Activated CD8-positive, alpha-beta T cell treated with anti-CD3 and anti-CD28 coated beads for 36 hours (primary cell): Measurements from ENCODE around the gene RNF169. TPM values are rescaled to one million over a fixed set of nuclear protein-coding genes. Genes with fewer than 3 reads are reported as not detected.
A peak's percentile ranks its signal among the peaks of the same experiment; 100 is the strongest.

Experiments
- ATAC-seq: fragments of 200-7000 bp; cut with Tn5 transposase; one replicate; pipeline ENCODE4 v1.10.0; 2021; ENCODE audit warnings: mild to moderate bottlenecking, moderate library complexity
- CTCF ChIA-PET: fragments of 350-600 bp; sonication (Branson Sonifier 250); formaldehyde crosslinking; loops from one replicate; lab custom pipeline; 2021; ENCODE audit warnings: antibody characterized with exemption; lab: Charles Lee
- POLR2A ChIA-PET: fragments of 350-600 bp; sonication (Branson Sonifier 250); formaldehyde crosslinking; loops from one replicate; lab custom pipeline; 2021; ENCODE audit warnings: antibody characterized with exemption; lab: Charles Lee
- DNase-seq: peaks from one replicate; pipeline ENCODE4 v3.0.0-alpha.2; 2020
- H3K27ac Mint-ChIP-seq: one replicate; pipeline ENCODE4 v1.8.0; 2021; ENCODE audit warnings: mild to moderate bottlenecking, mixed read lengths
- H3K27me3 Mint-ChIP-seq: one replicate; pipeline ENCODE4 v1.8.0; 2021; ENCODE audit warnings: mixed read lengths
- H3K36me3 Mint-ChIP-seq: one replicate; pipeline ENCODE4 v1.8.0; 2021; ENCODE audit warnings: low read depth, mixed read lengths
- H3K4me1 Mint-ChIP-seq: one replicate; pipeline ENCODE4 v1.8.0; 2021; ENCODE audit warnings: low read depth, mixed read lengths
- H3K4me3 Mint-ChIP-seq: one replicate; pipeline ENCODE4 v1.8.0; 2021; ENCODE audit warnings: mild to moderate bottlenecking, moderate library complexity, mixed read lengths
- H3K9me3 Mint-ChIP-seq: one replicate; pipeline ENCODE4 v1.8.0; 2021; ENCODE audit warnings: mixed read lengths
- intact Hi-C: fragments of 100-400 bp; cut with micrococcal nuclease; formaldehyde crosslinking; loops from one replicate; pipeline ENCODE4 v1.10.0; 2022
- total RNA-seq, 2 experiments: library from RNA; stranded (reverse); gene quantifications; one replicate each; pipeline ENCODE4 v1.2.3, GENCODE V29; 2021
- TF ChIP-seq, protein P1 (sequence below): fragments of 200-600 bp; IDR thresholded peaks from one replicate; pipeline ENCODE4 v1.8.0; 2022; ENCODE audit warnings: antibody characterized with exemption, mild to moderate bottlenecking

Gene RNF169
- total RNA-seq, 2 experiments from 2014 or later: 13.9 to 14.2 TPM

DNA sequence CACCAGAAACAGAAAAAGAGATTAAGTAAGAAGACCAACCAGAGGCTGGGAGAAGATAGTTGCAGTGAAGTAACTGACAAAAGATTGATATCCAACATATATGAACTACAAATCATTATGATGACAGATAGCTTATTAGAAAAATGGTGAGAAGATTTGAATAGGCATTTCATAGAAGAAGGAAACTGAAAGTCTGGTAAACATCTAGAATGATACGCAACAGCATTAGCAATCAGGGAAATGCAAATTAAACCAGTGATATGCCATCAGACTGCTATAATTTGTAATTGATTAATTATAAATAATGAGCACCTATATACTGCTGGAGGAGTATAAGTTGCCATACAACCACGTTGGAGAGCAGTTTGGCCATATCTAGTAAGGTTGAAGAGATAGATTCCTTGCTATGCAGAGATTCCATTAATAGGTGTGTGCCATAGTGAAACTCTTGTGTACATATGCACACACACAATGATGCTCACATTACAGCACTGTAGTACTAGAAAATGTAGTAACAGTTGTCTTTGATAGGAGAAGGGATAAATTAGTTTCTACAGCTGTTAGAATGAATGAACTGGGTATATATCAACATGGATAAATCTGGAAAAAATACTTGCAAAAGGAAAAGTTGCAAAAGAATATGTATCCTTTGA lies 20.5 kb downstream of the RNF169 start:
- ATAC-seq: no peak
- no peaks in the 10 kb centered on the region for H3K27me3 Mint-ChIP-seq
- H3K4me3 Mint-ChIP-seq: no peak overlapping the region
- ChIA-PET CTCF (interaction anchor here (1.4 kb wide), 1 partner anchor 19 kb away, joined by 5 read pairs; no protein-coding TSS in a partner anchor), POLR2A (no interaction called here)
- H3K9me3 Mint-ChIP-seq: peaks cover 2% of the 10 kb centered on the region
- intact Hi-C loops: no loop called here
- no peak for DNase-seq
- peaks cover 3% of the 10 kb centered on the region for H3K36me3 Mint-ChIP-seq
- TF ChIP-seq, protein P1, sequence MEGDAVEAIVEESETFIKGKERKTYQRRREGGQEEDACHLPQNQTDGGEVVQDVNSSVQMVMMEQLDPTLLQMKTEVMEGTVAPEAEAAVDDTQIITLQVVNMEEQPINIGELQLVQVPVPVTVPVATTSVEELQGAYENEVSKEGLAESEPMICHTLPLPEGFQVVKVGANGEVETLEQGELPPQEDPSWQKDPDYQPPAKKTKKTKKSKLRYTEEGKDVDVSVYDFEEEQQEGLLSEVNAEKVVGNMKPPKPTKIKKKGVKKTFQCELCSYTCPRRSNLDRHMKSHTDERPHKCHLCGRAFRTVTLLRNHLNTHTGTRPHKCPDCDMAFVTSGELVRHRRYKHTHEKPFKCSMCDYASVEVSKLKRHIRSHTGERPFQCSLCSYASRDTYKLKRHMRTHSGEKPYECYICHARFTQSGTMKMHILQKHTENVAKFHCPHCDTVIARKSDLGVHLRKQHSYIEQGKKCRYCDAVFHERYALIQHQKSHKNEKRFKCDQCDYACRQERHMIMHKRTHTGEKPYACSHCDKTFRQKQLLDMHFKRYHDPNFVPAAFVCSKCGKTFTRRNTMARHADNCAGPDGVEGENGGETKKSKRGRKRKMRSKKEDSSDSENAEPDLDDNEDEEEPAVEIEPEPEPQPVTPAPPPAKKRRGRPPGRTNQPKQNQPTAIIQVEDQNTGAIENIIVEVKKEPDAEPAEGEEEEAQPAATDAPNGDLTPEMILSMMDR: no peak
- H3K27ac Mint-ChIP-seq: peak overlapping the region; percentile 2
- peaks cover 31% of the 10 kb centered on the region for H3K4me1 Mint-ChIP-seq

DNA sequence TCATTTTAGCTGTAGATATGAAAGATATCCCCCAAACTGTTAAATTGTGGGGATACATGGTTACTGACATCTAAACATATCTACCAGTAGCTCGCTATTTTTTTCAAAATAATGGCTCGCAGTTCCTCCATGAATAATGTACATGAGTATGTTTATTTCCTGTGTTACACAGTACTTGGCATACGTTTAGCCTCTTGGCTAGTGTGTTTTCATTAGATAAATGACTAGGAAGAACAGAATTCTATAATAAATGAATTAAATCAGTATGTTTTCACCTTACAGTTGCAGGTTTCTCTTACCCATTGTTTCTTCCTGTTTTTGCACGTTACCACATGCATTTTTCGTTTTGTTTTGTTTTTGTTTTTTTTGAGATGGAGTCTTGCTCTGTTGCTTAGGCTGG lies 21.8 kb downstream of the RNF169 start:
- H3K27ac Mint-ChIP-seq: no peak overlapping the region
- CTCF ChIA-PET: interaction anchor here (1.2 kb wide), 1 partner anchor 68 kb away, joined by 3 read pairs; no protein-coding TSS in a partner anchor
- peaks cover 2% of the 10 kb centered on the region for H3K9me3 Mint-ChIP-seq
- H3K4me3 Mint-ChIP-seq: no peak overlapping the region
- ATAC-seq (no peak), DNase-seq (no peak)
- POLR2A ChIA-PET: interaction anchor here (0.8 kb wide), 1 partner anchor 20 kb away, joined by 3 read pairs; no protein-coding TSS in a partner anchor
- TF ChIP-seq, protein P1: no peak
- peaks cover 34% of the 10 kb centered on the region for H3K4me1 Mint-ChIP-seq
- intact Hi-C loops: no loop called here
- H3K36me3 Mint-ChIP-seq: peaks cover 7% of the 10 kb centered on the region
- H3K27me3 Mint-ChIP-seq: no peaks in the 10 kb centered on the region

DNA sequence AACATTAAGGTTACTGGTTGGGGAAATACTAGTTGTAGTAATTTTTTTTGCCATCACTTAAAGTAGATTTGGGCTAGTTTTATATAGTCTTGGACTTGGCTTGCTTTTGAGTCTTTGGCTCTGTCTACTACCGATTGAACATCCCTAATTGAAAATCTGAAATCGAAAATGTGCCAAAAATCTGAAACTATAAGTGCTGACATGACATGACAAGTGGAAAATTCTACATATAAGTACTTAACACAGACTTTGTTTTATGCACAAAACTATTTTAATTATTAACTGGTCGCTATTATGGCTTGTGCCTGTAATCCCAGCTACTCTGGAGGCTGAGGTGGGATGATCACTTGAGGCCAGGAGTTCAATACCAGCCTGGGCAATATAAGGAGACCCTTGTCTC lies 22.5 kb downstream of the RNF169 start:
- no peaks in the 10 kb centered on the region for H3K27me3 Mint-ChIP-seq
- no peak overlapping the region for H3K4me3 Mint-ChIP-seq
- CTCF ChIA-PET: no interaction called here

DNA sequence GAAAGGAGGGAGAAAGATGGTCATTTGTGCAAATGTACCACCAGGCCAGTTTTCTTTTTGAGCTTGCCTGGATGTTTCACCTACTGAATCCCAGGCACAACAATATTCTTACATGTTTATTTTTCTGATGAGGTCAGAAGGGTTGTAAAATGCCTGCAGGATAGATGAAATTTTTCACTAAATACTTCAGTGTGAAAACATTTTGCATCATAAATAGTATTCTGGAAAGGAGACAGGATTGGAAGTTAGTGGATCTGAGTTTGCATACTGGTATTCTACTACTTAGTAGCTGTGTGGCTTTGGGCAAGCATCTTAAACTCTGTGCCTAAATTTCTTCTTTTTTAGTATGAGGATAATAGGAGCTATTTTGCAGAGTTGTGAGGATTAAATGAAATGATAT lies 24.8 kb downstream of the RNF169 start:
- ATAC-seq (no peak), DNase-seq (no peak)
- Mint-ChIP-seq H3K27me3 (no peaks in the 10 kb centered on the region), H3K4me3 (no peak overlapping the region), H3K4me1 (peaks cover 34% of the 10 kb centered on the region), H3K9me3 (no peaks in the 10 kb centered on the region), H3K36me3 (peaks cover 15% of the 10 kb centered on the region), H3K27ac (no peak overlapping the region)
- POLR2A ChIA-PET: interaction anchor here (1.1 kb wide), 1 partner anchor 10 kb away, joined by 4 read pairs; no protein-coding TSS in a partner anchor
- TF ChIP-seq, protein P1: no peak
- intact Hi-C loops: no loop called here
- CTCF ChIA-PET: interaction anchor here (1.2 to 2.2 kb wide), 4 partner anchors 11 to 34 kb away, joined by 3 to 9 read pairs (median 4); no protein-coding TSS in a partner anchor

More for the DNA sequence above, 22.5 kb downstream of the RNF169 start:
- Mint-ChIP-seq H3K4me1 (peaks cover 34% of the 10 kb centered on the region), H3K36me3 (peaks cover 8% of the 10 kb centered on the region), H3K9me3 (peaks cover 2% of the 10 kb centered on the region), H3K27ac (no peak overlapping the region)
- POLR2A ChIA-PET: no interaction called here
- intact Hi-C loops: no loop called here
- DNase-seq (no peak), ATAC-seq (no peak)
- TF ChIP-seq, protein P1: no peak

DNA sequence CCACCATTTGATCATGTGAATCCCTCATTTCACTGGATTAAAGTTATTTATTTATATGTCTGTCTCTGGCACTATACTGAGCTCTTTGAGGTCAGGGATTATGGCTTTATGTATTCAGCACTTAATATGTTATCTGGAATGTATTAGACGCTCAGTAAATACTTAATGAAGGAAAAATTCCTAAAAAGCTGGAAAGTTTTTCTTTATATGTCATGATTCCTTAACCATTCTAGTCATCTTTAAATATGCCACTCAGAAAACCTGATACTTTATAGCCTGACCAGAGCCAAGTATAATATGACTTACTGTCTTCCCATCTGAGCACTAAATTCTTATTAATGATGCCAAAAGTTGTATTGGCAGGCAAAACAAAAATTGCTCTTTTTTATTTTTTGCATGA lies 27.1 kb downstream of the RNF169 start:
- CTCF ChIA-PET: interaction anchor here (1.0 kb wide), 1 partner anchor 35 kb away, joined by 3 read pairs; no protein-coding TSS in a partner anchor
- H3K36me3 Mint-ChIP-seq: peaks cover 15% of the 10 kb centered on the region
- POLR2A ChIA-PET: no interaction called here
- H3K27me3 Mint-ChIP-seq: no peaks in the 10 kb centered on the region
- no peak overlapping the region for H3K4me3 Mint-ChIP-seq
- DNase-seq (no peak), ATAC-seq (no peak)
- H3K4me1 Mint-ChIP-seq: peaks cover 20% of the 10 kb centered on the region
- intact Hi-C loops: no loop called here
- H3K27ac Mint-ChIP-seq: no peak overlapping the region
- no peaks in the 10 kb centered on the region for H3K9me3 Mint-ChIP-seq
- TF ChIP-seq, protein P1: no peak
